K562 (cell line): ENCODE results near the gene DCXR. TPM values are rescaled to one million over a fixed set of nuclear protein-coding genes. Genes with fewer than 3 reads are reported as not detected.
A peak's percentile ranks its signal among the peaks of the same experiment; 100 is the strongest.

Experiments used
- ETV5 ChIP-seq: sonication (generic); formaldehyde crosslinking; IDR thresholded peaks from 2 replicates; pipeline ENCODE4 v1.4.0; 2020; ENCODE audit warnings: low read depth, mild to moderate bottlenecking, missing genetic modification reagents
- POU5F1 ChIP-seq: fragments of 150-350 bp; IDR thresholded peaks from 2 replicates; pipeline ENCODE4 v1.6.1; 2014; ENCODE audit warnings: borderline replicate concordance, low read length, low read depth, mild to moderate bottlenecking; ENCODE audit not compliant: partially characterized antibody
- RNF2 ChIP-seq: sonication (generic); IDR thresholded peaks from 2 replicates; pipeline ENCODE4 v1.6.1; 2016
- SREBF1 ChIP-seq: fragments of 150-350 bp; IDR thresholded peaks from 2 replicates; pipeline ENCODE4 v1.6.1; 2014; ENCODE audit warnings: antibody characterized with exemption, low read depth, low read length, borderline replicate concordance
- ZBTB1 ChIP-seq: sonication (generic); formaldehyde crosslinking; IDR thresholded peaks from 2 replicates; pipeline ENCODE4 v1.8.1; 2023; ENCODE audit warnings: missing genetic modification reagents, low read depth, mild to moderate bottlenecking, borderline replicate concordance
- polyA plus RNA-seq, 8 experiments: library from polyadenylated mRNA; depleted of rRNA in 4 of 8; stranded (reverse) in 5 of 8; unstranded in 3 of 8; fragments of >200 nt; fragmentation: Nextera tagmentation in 2 of 8; fragmentation: Illumina TruSeq in 1 of 8; extraction: Ambion mirVana in 2 of 8; extraction: Trizol in 1 of 8; gene quantifications; 2 replicates each; pipeline versions ENCODE4 v1.2.1 to v1.2.3, GENCODE V29; 2011 to 2014; ENCODE audit warnings: inconsistent platforms in 1 of 8, missing spikeins in 1 of 8
- total RNA-seq, 7 experiments: library from RNA; depleted of rRNA in 6 of 7; stranded (reverse); fragments of >200 nt in 6 of 7; fragmentation: Illumina TruSeq in 2 of 7; extraction: Trizol in 2 of 7; gene quantifications; 2 replicates each; pipeline versions ENCODE4 v1.2.1 to v1.2.3, GENCODE V29; 2011 to 2021; ENCODE audit warnings: low replicate concordance in 1 of 7
- TF ChIP-seq, protein P1 (sequence below): fragments of 250-450 bp; sonication (Bioruptor Pico); IDR thresholded peaks from 2 replicates; pipeline ENCODE4 v1.8.0; 2022; ENCODE audit warnings: inconsistent platforms
- TF ChIP-seq, protein P2 (sequence below), 2 experiments: fragments of 450-650 bp in 1 of 2; sonication (generic) in 1 of 2; formaldehyde crosslinking in 1 of 2; IDR thresholded peaks; 2 replicates each; pipeline versions ENCODE4 v1.7.1 to v1.9.0; 2016 to 2022; ENCODE audit warnings: inconsistent platforms in 1 of 2, mild to moderate bottlenecking in 1 of 2, missing genetic modification reagents in 1 of 2
- TF ChIP-seq, protein P3 (sequence below): fragments of 250-450 bp; sonication (Bioruptor Pico); IDR thresholded peaks from 2 replicates; pipeline ENCODE4 v1.5.0; 2021; ENCODE audit warnings: mild to moderate bottlenecking, borderline replicate concordance
- TF ChIP-seq, protein P4 (sequence below): fragments of 250-450 bp; sonication (Bioruptor Pico); IDR thresholded peaks from 2 replicates; pipeline ENCODE4 v1.5.0; 2020; ENCODE audit warnings: mild to moderate bottlenecking

DCXR gene
- total and polyA plus RNA-seq, 9 of the 15 experiments (the other 6 are each of a cell fraction or from before 2014, with no cell fraction given): 21.3 to 274 (median 156) TPM

DNA sequence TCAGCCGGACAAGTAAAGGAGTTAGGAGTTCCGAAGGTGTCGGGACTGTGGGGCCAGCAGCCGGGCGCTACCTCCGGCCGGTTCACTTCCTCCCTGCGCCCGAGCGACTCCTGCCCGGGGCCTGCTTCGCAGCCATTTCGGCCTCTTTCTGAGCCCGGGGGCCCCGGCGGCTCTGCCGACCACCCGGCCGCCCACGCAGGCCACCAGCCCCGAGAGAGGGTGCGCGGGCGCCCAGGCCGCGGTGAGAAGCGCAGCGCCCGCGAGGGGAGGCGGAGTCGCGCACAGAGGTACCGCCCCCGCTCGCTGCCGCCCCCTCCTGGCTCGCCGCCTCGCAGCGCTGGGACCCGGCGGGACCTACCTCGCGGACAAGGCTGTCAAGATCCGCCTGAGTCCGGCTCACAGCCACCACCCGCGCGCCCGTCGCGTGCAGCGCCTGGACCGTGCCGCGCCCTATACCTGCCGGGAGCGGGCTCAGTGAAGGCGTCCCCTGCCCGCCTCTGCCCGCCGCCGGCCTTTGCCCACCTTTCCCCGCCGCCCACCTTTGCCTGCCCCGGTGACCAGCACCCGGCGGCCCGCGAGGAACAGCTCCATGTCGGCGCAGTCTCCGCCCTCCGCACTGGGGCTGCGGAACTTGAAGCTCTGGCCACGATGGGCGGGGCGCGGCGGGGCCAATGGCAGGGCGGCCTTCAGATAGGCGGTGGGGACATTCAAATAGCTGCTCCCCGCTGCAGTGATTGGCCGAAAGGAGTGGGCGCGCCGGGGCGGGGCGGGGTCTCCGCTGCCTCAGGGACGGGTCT is at the start of gene DCXR (continued):
- TF ChIP-seq, protein P1, sequence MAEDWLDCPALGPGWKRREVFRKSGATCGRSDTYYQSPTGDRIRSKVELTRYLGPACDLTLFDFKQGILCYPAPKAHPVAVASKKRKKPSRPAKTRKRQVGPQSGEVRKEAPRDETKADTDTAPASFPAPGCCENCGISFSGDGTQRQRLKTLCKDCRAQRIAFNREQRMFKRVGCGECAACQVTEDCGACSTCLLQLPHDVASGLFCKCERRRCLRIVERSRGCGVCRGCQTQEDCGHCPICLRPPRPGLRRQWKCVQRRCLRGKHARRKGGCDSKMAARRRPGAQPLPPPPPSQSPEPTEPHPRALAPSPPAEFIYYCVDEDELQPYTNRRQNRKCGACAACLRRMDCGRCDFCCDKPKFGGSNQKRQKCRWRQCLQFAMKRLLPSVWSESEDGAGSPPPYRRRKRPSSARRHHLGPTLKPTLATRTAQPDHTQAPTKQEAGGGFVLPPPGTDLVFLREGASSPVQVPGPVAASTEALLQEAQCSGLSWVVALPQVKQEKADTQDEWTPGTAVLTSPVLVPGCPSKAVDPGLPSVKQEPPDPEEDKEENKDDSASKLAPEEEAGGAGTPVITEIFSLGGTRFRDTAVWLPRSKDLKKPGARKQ (CRISPR knock-in tag): no peak
- TF ChIP-seq, protein P2, sequence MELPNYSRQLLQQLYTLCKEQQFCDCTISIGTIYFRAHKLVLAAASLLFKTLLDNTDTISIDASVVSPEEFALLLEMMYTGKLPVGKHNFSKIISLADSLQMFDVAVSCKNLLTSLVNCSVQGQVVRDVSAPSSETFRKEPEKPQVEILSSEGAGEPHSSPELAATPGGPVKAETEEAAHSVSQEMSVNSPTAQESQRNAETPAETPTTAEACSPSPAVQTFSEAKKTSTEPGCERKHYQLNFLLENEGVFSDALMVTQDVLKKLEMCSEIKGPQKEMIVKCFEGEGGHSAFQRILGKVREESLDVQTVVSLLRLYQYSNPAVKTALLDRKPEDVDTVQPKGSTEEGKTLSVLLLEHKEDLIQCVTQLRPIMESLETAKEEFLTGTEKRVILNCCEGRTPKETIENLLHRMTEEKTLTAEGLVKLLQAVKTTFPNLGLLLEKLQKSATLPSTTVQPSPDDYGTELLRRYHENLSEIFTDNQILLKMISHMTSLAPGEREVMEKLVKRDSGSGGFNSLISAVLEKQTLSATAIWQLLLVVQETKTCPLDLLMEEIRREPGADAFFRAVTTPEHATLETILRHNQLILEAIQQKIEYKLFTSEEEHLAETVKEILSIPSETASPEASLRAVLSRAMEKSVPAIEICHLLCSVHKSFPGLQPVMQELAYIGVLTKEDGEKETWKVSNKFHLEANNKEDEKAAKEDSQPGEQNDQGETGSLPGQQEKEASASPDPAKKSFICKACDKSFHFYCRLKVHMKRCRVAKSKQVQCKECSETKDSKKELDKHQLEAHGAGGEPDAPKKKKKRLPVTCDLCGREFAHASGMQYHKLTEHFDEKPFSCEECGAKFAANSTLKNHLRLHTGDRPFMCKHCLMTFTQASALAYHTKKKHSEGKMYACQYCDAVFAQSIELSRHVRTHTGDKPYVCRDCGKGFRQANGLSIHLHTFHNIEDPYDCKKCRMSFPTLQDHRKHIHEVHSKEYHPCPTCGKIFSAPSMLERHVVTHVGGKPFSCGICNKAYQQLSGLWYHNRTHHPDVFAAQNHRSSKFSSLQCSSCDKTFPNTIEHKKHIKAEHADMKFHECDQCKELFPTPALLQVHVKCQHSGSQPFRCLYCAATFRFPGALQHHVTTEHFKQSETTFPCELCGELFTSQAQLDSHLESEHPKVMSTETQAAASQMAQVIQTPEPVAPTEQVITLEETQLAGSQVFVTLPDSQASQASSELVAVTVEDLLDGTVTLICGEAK (IDR thresholded peaks at IDR 0.05): peak; percentile 38; the same call in 1 of the 2 replicates
- TF ChIP-seq, protein P2 (CRISPR knock-in tag; IDR thresholded peaks at IDR 0.05): no peak
- no peak for TF ChIP-seq SREBF1
- TF ChIP-seq ZBTB1 (CRISPR knock-in tag): peak; percentile 17; the same call in 1 of the 2 replicates
- TF ChIP-seq, protein P3, sequence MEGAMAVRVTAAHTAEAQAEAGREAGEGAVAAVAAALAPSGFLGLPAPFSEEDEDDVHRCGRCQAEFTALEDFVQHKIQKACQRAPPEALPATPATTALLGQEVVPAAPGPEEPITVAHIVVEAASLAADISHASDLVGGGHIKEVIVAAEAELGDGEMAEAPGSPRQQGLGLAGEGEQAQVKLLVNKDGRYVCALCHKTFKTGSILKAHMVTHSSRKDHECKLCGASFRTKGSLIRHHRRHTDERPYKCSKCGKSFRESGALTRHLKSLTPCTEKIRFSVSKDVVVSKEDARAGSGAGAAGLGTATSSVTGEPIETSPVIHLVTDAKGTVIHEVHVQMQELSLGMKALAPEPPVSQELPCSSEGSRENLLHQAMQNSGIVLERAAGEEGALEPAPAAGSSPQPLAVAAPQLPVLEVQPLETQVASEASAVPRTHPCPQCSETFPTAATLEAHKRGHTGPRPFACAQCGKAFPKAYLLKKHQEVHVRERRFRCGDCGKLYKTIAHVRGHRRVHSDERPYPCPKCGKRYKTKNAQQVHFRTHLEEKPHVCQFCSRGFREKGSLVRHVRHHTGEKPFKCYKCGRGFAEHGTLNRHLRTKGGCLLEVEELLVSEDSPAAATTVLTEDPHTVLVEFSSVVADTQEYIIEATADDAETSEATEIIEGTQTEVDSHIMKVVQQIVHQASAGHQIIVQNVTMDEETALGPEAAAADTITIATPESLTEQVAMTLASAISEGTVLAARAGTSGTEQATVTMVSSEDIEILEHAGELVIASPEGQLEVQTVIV: no peak
- no peak for TF ChIP-seq POU5F1
- peak; percentile 71 for TF ChIP-seq RNF2
- TF ChIP-seq ETV5 (CRISPR knock-in tag): 0 out of 2 replicates have a peak, but pooled peaks have one; percentile 54
- TF ChIP-seq, protein P4, sequence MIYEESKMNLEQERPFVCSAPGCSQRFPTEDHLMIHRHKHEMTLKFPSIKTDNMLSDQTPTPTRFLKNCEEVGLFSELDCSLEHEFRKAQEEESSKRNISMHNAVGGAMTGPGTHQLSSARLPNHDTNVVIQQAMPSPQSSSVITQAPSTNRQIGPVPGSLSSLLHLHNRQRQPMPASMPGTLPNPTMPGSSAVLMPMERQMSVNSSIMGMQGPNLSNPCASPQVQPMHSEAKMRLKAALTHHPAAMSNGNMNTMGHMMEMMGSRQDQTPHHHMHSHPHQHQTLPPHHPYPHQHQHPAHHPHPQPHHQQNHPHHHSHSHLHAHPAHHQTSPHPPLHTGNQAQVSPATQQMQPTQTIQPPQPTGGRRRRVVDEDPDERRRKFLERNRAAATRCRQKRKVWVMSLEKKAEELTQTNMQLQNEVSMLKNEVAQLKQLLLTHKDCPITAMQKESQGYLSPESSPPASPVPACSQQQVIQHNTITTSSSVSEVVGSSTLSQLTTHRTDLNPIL: no peak
